ENCODE measurements around the gene MRPS10.
"Not testable (repeated sequence)": the region's sequence is repeated elsewhere in the genome, so short reads cannot be mapped to it uniquely, and the experiment has no call there.

The MRPS10 gene

DNA sequence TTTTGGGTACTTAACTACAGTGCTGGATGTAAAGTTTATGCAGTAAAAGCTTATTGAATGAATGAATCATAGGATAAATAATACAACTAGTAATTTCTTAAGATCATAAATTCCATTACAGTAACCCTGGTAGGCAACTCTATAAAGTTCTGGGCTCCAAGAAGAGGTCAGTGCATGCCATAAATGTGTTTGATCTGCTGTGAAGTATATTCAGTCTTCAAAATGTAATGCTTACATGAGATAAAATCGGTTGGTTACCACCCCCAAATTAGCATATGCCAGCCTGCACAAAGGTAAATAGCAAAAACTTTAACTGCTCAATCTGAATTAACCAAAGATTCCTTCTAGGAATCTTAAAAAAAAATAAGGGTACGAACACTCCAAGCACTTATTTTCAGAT, 10.1 kb downstream of the MRPS10 start:
- not testable (repeated sequence) for DNase-seq (ENCODE audit: low spot score)

DNA sequence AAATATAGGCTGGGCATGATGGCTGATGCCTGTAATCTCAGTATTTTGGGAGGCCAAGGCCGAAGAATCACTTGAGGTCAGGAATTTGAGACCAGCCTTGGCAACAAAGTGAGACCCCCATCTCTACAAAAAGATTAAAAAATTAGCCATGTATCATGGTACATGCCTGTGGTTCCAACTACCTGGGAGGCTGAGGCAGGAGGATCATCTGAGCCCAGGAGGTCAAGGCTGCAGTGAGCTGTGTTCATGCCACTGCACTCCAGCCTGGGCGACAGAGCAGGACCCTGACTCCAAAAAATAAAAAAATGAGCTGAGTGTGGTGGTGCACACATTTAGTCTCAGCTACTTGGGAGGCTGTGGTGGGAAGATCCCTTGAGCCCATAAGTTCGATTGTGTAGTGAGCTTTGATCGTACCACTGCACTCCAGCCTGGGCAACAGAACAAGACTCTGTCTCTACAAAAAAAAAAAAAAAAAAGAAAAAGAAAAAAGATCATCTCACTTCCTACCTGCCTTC, 12.8 kb downstream of the MRPS10 start:
- no peak for DNase-seq (ENCODE audit: low spot score)

DNA sequence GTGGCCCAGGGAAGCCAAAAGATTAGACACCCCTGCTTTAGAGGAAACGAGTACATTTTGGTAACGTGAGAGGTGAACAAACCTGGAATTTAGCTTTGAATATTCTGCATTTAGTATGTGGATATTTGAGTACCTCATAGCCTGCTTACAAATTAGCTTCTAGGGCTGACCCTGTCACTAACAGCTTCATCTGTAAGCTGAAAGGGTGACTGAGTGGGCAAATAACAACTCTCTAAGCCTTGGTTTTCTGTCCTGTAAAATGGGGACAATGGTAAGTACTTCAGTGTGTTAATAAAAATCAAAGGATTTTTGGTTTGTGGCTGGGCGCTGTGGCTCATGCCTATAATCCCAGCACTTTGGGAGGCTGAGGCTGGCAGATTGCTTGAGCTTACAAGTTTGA, 14.5 kb downstream of the MRPS10 start:
- no peak for DNase-seq (ENCODE audit: low spot score)

DNA sequence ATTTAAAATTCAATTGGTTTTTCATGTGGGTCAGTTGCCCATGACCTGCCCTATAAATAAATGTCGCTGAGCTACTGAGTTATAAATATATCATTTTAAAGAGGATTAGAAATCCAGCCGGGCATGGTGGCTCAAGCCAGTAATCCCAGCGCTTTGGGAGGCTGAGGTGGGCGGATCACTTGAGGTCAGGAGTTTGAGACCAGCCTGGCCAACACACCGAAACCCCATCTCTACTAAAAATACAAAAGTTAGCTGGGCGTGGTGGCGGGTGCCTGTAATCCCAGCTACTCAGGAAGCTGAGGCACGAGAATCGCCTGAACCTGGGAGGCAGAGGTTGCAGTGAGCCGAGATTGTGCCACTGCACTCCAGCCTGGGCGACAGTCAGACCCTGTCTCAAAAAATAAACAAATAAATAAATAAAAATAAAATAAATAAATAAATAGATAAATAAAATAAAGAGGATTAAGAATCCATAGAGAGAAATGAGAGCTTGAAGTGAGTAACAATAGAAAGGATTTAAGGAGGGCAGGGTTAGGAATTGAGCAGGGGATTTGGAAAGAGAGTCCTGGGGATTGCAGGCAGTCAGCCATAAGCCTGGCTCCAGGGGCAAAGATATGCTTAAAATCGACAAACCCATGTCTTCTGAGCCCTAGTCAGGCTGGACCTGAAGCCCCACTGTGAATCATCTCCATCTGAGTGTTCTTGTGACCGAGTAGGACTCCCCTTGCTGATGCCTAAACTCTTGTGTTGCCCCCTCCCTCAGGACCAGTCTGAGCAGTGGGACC, 15.3 kb downstream of the MRPS10 start:
- not testable (repeated sequence) for DNase-seq (ENCODE audit: low spot score)

DNA sequence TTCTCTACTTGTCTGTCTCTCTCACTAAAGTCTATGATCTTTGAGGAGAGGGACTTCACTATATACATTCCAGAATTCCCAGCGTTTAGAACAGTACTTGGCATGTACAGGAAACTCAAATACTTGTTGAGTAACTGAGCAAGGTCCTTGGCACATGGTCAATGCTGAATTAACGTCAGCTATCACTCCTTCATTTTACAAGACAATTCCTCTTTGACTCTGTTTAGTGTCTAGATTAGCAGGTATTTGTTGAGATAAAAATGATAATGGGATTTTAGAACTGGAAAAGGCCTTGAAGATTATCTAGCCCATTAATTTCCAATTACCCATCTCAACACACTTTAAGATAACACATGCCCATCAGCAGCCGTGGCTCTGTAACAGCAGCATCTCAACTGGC, 16.3 kb downstream of the MRPS10 start:
- no peak for DNase-seq (ENCODE audit: low spot score)

DNA sequence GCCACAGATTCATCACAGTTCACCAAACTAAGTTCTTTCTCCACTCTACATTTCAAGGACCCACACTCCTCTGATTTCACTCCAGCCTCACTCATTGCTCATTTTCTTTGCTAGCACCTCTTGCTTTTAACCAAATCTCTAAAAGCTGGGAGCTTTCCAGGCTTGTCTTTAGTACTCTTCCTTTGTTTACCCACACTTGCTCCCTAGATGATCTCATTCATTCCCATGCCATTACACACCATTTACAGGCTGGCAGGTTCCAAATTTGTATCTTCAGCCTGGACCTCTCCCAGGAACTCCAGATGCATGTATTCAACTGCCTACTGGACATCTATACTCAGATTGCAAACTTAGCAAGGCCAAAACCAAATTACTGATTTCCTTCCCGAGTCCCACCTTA, 17.6 kb downstream of the MRPS10 start:
- DNase-seq (ENCODE audit: low spot score), result peak; percentile 73

DNA sequence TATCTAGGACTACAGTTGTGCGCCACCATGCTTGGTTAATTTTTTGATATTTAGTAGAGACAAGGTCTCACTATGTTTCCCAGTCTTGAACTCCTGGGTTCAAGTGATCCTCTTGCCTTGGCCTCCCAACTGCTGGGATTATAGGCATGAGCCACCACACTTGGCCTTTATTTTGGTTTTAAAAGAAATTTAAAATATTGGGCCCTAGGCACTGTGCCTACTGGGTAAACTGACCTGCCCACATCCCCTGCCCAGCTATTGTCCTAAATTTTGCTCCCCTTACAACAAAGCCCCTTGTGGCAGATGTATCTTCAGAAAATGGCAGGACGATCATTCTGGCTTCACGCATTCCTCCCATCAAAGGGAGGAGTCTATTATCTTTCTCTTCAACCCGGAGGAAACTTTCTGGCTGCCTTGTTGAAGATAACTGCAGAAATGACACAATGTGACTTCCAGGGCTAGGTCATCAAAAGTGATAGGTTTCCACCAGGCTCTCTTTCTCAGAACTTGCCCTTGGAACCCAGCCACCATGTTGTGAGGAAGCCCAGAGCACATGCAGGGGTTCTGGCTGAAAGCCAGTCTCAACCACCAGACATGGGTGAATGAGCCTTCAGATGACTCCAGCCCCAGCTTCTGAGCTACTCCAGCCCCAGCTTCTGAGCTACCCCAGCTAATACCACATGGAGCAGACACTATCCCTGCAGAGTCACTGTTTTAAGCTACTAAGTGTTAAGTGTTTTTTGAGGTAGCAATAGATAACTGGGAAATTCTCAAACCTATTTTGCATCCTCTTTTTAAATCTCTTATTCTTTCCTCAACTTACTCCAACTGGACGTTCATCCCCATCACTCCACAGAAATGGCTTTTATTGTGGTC, 18.3 kb downstream of the MRPS10 start:
- DNase-seq (ENCODE audit: low spot score), result no peak

DNA sequence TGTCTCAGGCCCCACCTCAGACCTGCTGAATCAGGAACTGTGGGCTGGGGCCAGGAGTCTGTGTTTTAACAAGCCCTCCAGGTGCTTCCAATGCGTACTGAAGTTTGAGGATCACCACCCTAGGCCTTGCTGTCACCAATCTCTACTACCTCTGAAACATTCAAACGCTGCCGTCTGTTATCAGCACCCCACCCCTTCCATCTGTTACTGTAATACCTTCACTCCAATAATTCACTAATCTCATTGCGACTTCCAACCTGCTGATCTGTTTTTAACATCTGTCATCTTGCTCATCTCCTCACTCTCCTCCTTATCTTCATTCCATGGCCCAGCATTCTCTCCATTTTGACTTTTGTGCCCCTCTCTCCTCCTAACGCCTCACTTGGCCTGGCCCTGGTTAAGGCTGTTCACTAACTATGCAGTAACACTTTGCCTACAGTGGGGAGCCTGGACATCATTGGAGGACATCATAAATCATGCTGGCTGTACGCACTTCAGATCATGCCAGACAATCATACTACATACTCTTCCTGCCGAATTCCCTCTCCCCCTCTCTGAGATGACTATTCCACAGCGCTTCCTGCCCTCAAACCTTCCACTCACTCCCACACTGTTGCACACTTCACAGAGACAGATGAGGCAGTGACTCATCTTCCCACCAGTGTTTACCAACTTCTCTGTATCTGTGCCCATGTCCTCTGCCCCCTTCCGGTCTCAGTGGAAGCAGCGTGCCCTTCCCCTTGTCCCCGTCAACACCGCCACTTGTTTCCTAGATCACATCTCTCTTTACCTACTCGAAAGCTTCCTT, 19.9 kb downstream of the MRPS10 start:
- DNase-seq (ENCODE audit: low spot score), result peak; percentile 61

DNA sequence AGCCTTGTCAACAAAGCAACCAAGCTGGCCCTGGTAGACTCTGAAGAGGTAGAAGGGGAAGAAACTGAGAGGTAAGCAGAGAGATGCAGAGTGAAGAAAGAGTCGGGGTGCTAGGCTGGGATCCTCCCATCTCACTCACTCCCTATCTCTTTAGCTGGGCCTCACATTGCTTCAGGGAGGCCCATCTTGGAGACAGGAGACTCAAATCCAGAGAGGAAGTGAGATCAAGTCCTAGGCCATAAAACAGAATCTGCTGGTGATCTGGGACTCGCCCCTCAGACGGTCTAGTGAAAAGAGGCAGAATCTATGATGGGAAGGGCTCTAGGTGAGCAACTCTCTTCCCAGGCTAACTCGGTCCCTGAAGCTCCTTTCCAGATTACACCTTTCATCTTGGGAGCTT, 22.2 kb downstream of the MRPS10 start:
- DNase-seq (ENCODE audit: low spot score), result no peak

DNA sequence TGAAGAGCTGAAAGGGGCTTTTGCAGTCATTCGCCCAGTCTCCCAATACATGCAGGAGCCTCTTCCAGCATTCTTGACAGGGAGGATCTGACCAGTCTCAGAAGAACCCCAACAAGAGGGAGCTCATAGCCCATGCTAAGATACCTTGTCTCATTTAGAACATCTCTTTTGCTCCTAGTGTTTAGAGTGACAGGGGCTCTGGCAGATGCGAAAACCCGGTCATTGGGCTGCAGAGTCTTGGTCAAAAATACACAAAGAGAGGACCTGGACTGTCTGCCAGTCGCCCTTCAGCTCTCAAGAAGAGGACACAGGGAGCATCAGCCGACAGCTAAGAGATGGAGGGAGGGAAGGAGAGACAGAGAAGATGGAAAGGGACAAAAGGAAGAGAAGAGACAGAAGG, 23.6 kb downstream of the MRPS10 start:
- no peak for DNase-seq (ENCODE audit: low spot score)

DNA sequence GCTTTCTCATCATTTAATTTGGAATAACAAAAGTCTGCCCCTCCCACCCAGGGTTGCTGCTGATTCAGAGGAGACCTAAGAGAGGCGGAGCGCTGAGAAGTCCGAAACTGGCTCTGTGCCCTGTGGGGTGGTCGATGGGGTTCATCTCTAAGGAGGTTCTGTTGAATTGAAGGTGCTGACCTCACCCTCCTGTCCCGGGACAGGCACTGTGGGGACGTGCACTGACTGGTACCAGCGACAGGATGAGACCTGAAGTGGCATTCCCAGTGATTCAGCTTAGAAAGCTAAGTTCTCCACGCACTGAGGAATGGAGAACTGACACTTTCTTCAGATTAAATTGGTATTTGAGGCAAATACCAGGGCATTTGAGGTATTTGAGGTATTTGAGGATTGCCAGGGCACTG, 24.2 kb downstream of the MRPS10 start:
- DNase-seq (ENCODE audit: low spot score), result no peak

DNA sequence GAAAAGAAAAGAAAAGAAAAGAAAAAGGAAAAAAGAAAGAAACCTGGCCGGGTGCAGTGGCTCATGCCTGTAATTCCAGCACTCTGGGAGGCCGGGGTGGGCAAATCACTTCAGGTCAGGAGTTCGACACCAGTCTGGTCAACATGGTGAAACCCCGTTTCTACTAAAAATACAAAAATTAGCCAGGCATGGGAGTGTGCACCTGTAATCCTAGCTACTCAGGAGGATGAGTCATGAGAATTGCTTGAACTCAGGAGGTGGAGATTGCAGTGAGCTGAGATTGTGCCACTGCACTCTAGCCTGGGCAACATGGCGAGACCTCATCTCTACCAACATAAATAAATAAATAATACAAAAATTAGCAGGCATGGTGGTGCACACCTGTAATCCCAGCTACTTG, 25.3 kb downstream of the MRPS10 start:
- not testable (repeated sequence) for DNase-seq (ENCODE audit: low spot score)

DNA sequence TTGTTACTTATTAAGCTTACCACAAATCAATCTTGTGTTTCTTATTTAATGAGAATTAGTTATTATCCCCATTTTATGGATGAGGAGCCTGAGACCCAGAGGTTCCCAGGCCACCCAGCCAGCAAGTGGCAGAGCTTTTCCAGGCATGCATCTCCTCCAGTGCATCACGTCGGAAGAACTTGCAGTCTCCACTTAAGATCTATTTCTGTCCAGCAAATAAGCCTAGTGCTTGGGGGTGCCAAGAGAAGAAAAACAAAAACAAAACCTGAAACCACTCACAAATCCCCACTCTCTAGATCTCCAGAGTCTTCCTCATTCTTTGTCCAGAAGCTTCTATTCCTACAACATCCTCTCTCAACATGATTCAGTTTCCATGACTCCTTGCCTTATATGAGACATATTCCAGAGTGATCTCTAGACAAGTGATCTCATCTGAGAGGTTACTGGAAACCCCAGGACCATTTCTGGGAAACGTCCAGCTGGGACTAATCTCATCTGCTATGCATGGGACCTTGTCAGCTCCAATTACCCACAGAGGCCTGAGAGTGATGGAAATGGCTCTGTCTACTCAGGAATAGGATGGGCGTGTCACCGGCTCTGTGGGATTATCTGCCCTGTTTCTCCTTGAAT, 27.0 kb downstream of the MRPS10 start:
- peak; percentile 78 for DNase-seq (ENCODE audit: low spot score)

DNA sequence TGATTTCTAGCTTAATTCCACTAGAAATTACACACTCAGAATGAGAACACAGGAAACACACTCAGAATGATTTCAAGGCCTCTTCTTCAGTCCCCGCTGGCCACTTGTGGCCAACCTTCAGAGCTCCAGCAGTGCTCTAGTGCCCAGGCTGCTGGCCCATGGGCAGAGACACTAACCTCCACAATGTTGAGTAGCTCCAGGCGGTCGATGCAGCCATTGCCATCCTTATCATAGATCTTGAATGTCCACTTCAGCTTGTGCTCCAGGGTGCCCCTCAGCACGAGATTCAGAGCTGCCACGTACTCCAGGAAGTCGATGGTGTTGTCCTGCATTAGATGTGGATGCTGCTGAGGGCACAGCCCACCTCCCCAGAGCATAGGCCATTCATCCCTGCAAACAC, 29.3 kb downstream of the MRPS10 start:
- no peak for DNase-seq (ENCODE audit: low spot score)

DNA sequence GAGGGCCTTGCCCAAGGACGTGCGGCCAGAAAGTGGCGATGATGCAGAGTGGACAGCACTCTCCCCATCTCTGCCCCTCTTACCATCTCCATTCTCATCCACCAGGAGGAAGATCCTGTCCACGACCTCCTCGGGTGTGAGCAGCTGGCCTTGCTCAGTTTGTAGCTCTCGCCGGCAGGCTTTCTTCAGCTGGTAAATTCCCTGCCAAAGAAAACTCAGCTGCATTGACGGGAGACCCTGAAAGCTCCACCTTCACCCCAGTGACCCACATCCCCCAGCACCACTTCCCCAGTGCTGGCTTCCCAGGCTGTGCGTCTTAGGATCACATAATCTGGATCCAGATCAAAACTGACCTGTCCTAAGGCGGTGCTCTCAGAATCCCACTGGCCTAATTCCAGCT, 32.1 kb downstream of the MRPS10 start:
- DNase-seq (ENCODE audit: low spot score), result no peak

DNA sequence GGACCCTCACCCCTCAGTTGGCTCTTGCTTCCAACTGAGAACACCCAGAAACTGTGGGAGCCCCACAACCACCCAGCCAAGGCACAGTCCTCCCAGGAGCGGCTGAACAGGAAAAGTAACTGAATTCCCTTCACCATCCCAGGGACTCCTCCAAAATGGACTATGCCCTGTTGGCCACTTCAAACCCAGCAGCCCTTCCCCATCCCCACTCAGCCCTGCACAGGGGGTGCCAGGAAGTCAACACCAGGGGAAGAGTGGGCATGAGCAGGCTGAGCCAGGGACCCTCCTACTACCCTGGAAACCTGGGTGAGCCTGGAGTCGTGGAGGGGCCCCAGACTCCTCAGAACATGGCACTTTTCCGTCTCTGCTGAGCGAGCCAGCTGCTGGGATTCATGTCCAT, 33.2 kb downstream of the MRPS10 start:
- no peak for DNase-seq (ENCODE audit: low spot score)

DNA sequence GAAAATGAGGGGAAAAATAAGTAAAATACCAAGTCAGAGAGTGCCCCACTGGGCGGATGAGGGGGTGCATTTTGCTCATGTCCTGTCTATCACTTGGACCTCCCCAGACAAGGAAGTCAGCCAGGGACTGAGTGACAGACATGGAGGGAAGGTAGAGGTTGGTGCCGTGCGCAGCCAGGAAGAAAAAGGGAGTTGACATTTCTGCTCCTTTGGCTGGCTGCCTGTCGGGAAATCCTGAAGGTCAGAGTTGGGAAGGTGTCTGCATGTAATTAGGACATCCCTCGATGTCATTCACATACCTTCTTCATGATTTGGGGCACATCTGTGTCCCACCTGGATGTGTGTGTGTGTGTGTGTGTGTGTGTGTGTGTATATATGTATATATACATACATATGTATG, 35.6 kb downstream of the MRPS10 start:
- no peak for DNase-seq (ENCODE audit: low spot score)

DNA sequence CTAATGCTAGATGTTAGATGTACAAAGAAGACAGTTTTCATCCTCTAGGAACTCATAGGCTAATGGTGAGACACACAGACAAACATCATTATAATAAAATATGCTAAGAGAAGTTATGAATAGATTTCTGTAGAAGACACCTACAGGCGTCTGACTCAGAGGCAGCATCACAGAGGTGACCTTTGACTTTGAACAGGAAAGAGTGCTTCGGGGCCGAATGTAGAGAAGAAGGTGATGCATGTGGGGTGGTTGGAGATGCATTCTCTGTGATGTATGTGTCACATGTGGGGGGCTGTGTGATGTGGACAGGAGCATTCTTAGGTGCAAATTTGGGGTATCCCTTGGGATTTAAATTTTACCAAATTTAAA, 37.7 kb downstream of the MRPS10 start:
- no peak for DNase-seq (ENCODE audit: low spot score)

DNA sequence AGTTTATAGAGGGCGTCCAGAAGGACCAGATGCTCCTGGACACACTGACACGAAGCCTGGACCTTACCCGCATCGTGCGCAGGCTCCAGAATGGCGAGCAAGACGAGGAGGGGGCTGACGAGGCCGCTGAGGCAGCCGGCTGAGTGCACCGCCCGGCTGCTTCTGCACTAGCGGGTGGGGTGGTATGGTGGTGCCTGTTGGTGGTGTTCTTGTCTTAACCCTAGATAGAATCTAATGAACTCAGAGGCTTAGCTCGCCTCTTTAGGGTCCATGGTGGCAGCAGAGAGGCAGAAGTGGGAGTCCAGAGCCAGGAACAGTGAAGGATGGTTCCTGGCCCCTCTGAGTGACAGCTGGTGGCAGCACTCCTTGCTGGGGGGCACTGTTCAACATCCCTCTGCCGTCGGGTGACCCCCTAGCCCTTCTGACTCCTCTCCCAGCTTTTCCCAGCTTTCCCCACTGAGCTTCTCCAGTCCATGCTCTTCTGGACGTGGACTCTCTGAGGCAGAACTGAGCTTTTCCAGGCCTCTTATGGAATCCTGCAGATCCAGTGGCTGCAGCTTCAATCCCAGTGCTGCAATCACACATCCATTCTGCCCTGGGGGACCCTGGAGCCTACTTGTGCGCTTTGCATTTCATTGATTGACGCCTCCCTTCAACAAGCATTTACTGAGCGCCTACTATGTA, 38.3 kb downstream of the MRPS10 start:
- no peak for DNase-seq (ENCODE audit: low spot score)

DNA sequence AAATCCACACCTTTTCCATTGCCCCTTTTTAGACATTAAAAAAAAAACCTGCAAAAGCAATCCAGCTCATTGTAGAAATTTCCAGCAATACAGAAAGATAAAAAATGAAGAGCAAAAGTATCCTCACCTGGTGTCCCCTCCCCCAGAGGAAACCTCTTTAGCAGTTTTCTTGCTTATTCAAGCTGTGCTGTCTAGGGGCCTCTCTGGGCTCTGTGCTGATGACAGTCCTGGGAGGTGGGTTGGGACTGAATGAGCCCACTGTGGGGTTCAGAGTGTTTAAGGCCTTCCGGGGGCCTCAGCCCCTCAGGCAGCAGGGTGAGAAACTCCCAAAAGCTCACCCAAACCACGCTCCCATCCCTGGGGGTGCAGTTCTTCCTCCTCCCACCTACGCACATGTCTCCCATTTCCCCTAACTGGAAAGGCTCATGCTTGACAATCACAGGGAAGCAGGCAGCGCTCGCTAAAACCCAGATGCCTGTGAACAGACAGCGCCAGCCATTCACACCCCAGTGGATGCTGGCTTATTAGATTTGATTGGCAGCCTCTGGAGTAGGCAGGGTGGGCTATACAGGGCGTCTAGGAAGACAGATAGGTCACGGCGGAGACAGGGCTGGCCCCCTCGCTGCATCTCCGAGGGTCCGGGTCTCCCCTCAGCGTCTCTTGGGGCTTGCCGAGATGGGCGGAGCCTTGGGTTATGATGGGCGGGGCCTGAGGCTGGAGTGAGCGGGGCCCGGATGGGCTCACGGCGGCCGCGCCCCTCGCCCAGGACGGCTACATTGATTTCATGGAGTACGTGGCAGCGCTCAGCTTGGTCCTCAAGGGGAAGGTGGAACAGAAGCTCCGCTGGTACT, 39.9 kb downstream of the MRPS10 start:
- DNase-seq (ENCODE audit: low spot score), result no peak
